PC-3 (cell line): Measurements from ENCODE around the gene EPB41L4B.

Experiments
- EZH2 ChIP-seq: fragments of 300-600 bp; sonication (generic); IDR thresholded peaks from one replicate; pipeline ENCODE4 v1.6.1; 2017; ENCODE audit warnings: antibody characterized with exemption, mild to moderate bottlenecking, low read length; ENCODE audit not compliant: unreplicated experiment
- EZH2phosphoT487 ChIP-seq: fragments of 300-600 bp; sonication (generic); IDR thresholded peaks from 2 replicates; pipeline ENCODE4 v1.6.1; 2018; ENCODE audit warnings: mild to moderate bottlenecking, antibody characterized with exemption, low read length, borderline replicate concordance
- TF ChIP-seq, protein P1 (sequence below): fragments of 300-600 bp; sonication (generic); conservative IDR thresholded peaks from 2 replicates; pipeline ENCODE4 v1.5.1; 2017; ENCODE audit warnings: antibody characterized with exemption, low read depth, mild to moderate bottlenecking, low read length

DNA sequence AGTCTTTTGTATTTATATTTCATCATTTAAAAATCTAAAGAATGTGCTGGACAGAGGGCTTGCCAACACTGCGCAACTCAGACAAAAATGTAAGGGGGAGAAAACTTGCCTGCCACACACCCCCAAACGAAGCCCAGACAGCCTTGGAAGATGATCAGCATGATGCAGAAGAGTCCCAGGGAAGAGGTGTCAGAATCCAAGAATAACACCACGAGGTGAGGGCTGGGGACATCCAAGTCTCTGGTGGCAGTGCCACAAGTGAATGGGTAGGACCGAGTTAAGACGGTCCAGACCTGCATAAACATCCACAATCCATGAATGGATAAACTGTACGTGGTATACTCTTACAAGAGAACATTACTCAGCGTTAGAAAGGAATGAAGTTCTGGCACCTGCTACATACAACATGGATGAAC lies 10.4 kb downstream of the EPB41L4B start:
- TF ChIP-seq, protein P1, sequence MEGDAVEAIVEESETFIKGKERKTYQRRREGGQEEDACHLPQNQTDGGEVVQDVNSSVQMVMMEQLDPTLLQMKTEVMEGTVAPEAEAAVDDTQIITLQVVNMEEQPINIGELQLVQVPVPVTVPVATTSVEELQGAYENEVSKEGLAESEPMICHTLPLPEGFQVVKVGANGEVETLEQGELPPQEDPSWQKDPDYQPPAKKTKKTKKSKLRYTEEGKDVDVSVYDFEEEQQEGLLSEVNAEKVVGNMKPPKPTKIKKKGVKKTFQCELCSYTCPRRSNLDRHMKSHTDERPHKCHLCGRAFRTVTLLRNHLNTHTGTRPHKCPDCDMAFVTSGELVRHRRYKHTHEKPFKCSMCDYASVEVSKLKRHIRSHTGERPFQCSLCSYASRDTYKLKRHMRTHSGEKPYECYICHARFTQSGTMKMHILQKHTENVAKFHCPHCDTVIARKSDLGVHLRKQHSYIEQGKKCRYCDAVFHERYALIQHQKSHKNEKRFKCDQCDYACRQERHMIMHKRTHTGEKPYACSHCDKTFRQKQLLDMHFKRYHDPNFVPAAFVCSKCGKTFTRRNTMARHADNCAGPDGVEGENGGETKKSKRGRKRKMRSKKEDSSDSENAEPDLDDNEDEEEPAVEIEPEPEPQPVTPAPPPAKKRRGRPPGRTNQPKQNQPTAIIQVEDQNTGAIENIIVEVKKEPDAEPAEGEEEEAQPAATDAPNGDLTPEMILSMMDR = no peak
- TF ChIP-seq EZH2 (no peak), EZH2phosphoT487 (no peak)
